Pulmonary artery endothelial cell (primary cell): ENCODE results near the gene FRYL. TPM values are rescaled to one million over a fixed set of nuclear protein-coding genes. Genes with fewer than 3 reads are reported as not detected.
"Not testable (repeated sequence)": the region's sequence is repeated elsewhere in the genome, so short reads cannot be mapped to it uniquely, and the experiment has no call there.

Source experiments
- DNase-seq: peaks from one replicate; pipeline ENCODE4 v3.0.0-alpha.2; 2011; ENCODE audit warnings: low read depth, low spot score
- total RNA-seq: library from RNA; depleted of rRNA; stranded (reverse); fragments of >200 nt; gene quantifications from 2 replicates; pipeline ENCODE4 v1.2.3, GENCODE V29; 2014

Gene FRYL
- total RNA-seq, 1 donor from 2014 or later, result 90.3 TPM

DNA sequence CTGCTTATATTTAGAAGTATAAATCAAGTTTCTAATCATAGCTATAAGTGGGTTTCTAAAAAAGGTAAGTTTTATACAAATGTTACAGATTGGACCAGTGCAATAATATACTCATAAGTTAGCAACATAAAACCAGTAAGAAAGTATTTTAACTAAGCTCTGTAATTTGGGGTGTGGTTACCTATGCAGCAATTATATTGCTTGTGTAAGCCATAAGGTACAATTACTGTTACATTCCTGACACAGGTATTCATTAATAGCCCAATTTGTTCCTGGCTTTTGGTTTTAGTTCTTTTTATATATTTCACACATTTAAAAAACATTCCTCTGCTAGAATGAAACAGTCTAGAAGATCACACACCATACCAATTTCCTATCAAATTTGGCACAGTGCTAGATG lies 115.1 kb downstream of the FRYL start:
- no peak for DNase-seq

DNA sequence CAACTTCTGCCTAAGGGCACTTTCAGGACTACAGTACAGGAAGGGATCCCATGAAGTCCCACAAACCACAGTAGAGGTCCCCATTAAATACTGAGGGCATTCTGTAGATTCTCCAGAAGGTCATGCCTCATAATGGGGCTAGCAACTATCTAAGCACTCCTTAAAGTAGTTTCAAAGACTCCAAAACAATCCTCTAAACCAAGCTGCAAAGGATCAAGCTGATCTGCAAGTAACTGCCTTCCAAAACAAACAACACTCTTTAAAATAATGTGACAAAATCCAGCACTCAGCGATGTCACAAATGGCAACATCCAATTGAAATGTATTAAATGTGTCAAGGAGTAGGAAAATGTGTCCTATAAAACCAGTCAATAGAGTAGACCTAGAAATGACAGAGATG lies 118.7 kb downstream of the FRYL start:
- no peak for DNase-seq

- DNase-seq, result no peak
These were observed 119.7 kb downstream of the FRYL start for GRCh38 chr4:48660347-48660746.

GRCh38 chr4:48654015-48654664 lies 125.9 kb downstream of the FRYL start:
- no peak for DNase-seq

DNA sequence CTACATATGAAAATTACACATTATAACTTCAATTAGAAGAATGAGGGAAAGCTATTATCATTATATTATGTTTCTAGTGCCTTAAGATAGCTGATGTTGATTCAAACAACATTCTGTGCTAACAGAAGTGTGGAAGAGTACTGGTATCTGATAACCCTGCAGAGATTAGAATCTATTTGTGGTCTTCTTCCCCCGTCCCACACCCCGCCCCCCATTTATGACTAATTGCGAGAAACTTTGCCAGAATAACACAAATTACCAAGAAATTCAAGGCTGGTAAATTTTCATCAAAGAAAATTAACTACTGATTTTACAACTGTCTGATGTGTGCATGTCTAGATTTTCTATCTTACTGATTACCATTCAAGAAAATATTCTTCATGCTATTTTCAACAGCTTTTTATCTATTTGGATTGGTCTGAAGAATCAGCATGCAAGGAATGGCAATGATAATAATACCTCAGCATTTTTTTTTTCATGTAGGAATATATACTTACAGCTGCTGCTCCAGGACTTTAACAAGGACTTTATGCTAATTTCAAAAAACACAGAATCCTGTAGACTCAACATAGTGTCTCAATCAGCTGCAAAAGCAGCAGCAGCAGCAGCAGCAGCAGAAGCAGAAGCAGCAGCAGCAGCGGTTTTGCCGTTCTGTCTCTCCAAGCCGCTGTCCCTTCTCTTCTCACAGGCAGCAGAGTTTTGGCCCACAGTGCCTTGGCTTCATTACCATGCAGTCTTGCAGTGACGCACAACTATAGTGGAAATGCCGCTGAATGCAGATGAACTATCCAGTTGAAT lies 126.7 kb downstream of the FRYL start:
- no peak for DNase-seq

- DNase-seq, result no peak
These were observed 128.2 kb downstream of the FRYL start for GRCh38 chr4:48651914-48652313.

DNA sequence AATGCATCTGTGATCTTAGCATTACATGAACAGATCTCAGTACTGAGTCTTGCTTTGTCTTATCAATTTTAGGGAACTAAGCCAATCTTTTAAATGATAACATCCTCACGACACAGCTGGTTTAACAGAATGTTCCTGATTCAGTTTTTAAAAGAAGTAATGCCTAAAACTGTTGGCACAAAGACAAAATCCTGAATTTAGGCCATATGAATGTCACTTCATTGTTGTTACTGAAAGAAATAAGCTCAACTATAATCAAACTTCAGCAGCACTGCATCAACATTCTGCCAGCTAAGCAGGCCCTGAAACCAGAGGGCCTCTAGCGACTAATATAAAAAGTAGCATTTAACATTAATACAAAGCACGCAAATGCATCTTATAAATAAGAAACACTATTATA lies 130.6 kb downstream of the FRYL start:
- DNase-seq, result no peak

DNA sequence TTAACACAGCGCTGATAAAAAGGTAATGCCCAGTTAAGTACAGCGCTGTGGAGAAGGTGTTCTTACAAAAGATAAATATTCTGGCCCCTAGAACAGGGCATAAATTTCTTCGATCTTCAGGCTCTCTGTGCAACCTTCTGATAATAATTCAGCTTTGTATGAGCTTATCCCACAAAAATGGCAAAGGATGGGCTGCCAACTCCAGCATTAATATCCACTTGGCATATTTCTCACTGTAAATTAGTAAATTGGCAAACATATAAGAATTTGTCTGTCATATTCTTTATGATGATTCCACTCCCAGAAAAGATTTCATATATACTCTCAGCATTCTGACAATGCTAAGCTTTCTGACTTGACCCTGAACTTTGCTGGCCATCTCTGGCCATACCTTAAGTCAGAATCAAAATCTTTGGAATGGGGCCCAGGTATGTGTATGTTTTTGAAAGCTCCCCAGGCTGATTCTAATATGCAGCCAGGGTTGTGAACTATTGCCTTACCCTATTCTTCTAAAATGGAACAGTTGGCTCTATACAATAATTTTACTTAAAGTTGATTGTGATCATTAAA lies 134.8 kb downstream of the FRYL start:
- no peak for DNase-seq

- DNase-seq, result no peak
These were observed 137.4 kb downstream of the FRYL start for GRCh38 chr4:48642421-48643374.

DNA sequence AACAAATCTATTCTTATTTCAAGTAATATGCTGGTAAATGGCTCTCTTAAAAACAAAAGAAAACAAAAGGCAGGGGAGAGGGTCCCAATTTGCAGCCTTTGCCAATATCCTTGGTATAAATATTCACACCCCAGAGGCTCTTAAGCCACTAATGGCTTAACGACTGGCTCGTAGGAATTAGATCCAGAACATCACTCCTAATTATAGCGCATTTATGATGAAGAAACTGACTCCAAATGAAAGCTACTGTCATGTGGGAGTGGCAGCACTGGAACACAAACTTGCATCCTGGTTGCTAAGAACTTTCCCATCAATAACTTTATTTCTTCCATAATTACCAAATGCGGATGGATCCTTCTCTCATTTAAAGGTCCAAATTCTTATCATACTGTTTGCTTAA lies 138.7 kb downstream of the FRYL start:
- DNase-seq, result no peak

GRCh38 chr4:48640699-48641098 lies 139.4 kb downstream of the FRYL start:
- DNase-seq, result no peak

GRCh38 chr4:48640225-48640624 lies 139.9 kb downstream of the FRYL start:
- no peak for DNase-seq

DNA sequence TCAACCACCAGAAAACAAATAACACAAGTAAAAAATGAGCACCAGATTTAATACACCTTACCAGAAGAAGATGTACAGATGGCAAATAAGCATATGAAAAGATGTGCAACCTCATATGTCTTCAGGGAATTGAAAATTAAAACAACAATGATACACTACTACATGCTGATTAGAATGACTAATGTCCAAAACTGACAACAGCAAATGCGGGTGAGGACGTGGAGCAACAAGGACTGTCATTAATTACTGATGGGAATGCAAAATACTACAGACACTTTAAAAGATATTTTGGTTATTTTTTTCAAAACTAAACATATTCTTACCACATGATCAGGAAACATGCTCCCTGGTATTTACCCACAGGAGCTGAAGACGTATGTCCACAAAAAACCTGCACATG lies 140.3 kb downstream of the FRYL start:
- DNase-seq, result no peak

GRCh38 chr4:48638586-48638985 lies 141.5 kb downstream of the FRYL start:
- DNase-seq, result not testable (repeated sequence)

DNA sequence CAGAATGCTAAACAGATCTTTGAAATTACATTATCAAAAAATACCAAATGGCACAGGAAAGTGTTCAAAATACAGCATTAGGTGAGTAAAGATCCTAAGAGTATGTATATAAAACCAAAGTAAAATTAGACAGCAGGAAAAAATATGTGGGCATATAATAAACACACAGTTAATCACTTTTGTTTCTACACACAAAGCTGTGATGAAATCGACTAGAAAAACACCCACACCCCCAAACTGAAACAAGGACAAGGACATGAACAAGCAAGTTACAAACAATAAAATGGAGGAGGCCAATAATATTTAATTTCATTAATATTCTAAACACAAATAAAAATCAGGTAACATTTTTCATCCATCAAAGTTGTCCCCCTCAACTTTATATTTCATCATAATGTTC lies 143.2 kb downstream of the FRYL start:
- no peak for DNase-seq

DNA sequence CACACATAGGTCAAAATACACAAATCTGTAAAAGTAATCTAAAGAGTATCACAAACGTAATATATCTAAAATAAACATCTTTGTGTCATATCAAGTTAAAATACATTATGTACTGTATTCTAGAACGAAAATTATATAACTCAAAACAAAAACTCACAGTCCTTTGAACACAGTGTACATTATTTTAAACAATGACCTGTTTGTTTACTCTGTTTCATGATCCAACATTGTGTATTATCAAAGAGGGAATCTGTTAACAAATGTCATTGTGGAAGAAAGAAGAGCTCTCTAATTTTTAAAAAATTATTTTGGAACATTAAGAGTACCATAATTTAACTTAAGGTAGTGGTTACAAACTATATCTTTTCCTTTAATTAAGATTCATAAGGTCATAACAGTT lies 144.1 kb downstream of the FRYL start:
- DNase-seq, result no peak

- DNase-seq, result no peak
These were observed 144.8 kb downstream of the FRYL start for GRCh38 chr4:48635310-48635709.

- DNase-seq, result no peak
These were observed 145.3 kb downstream of the FRYL start for GRCh38 chr4:48634688-48635308.

GRCh38 chr4:48633657-48634056 lies 146.4 kb downstream of the FRYL start:
- DNase-seq, result no peak

DNA sequence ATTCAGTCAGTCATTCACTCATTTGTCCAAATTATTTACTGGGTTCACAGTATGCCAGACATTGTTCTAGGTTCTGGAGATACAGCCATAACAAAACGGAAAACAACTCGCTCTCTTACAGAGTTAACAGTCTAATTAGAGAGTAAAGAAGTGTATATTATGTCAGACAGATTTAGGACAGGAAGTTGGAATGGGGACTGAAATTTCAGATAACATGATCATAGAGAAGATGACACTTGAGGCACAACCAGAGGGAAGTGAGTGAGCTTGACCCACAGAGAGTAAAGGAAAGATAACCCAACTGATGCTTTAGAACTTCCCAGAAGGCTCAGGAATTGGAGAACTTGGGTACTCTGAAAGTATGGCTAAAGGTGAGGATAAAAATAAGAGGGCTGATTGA lies 150.6 kb downstream of the FRYL start:
- DNase-seq, result no peak

DNA sequence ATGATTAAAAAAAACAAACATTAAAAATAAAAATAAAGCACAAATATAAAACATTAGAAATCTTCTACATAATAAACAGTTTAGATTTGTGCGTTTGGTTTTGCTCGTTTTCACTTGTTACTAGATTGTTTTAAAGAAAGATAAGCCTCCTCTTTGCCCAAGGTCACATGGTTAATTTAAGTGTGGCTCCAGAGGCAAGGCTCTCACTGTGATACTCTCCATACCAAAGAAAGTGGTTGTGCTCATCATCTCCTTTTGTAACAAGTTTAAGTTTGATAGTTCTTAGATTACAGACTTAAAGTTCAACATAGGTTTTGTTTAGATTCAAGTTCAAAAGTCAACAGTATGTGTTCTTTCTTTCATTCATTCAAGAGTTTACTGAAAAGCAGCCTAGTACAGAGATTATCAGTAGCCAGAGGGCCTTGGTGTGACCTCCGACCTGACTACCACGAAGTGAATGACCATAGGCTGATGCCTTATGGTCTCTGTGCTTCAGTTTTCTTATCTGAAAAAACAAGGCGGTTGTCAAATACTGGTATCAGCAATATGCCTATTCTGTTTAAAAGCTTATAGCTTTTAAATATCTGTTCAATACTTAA lies 156.8 kb downstream of the FRYL start:
- no peak for DNase-seq
